ENCODE measurements around the gene PRPF40A. TPM values are rescaled to one million over a fixed set of nuclear protein-coding genes. Genes with fewer than 3 reads are reported as not detected.
"Not testable (repeated sequence)": the region's sequence is repeated elsewhere in the genome, so short reads cannot be mapped to it uniquely, and the experiment has no call there.

Gene PRPF40A
- total RNA-seq, 1 donor from 2014 or later: 131 TPM

DNA sequence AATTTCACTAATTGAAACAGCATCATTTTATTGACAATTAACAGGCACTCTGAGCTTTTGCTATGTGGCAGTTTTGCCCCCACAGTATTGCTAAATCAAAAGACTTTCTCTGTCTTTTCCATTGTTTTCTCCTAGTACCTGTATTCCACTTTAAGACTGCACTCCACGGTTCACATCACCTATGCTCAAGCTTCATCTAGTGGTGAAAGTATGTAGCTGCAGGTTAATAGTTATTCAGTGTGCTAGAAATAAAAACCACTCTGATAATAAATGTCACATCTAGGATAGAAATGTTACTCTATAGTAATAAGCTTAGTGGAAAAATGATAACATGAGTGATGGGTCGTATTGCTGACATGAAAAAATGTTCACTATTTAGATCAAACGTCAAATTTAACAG, 25.7 kb upstream of the PRPF40A start:
- Histone ChIP-seq H3K36me3 (ENCODE audit: insufficient read depth, low read length) (no peaks in the 10 kb centered on the region), H4K20me1 (ENCODE audit: insufficient read depth, low read length) (no peaks in the 10 kb centered on the region), H3K27ac (ENCODE audit: low read depth, low read length) (no peak overlapping the region), H3K9ac (ENCODE audit: low read length) (no peak overlapping the region), H3K9me3 (ENCODE audit: insufficient read depth, low read depth, low read length) (no peaks in the 10 kb centered on the region), H3K4me1 (ENCODE audit: insufficient read depth, low read length) (no peaks in the 10 kb centered on the region), H3K4me3 (ENCODE audit: insufficient read depth, low read depth, low read length) (no peak overlapping the region), H3K27me3 (ENCODE audit: insufficient read depth, low read length) (no peaks in the 10 kb centered on the region), H3K79me2 (ENCODE audit: insufficient read depth, low read length) (no peaks in the 10 kb centered on the region), H2AFZ (ENCODE audit: low read depth, low read length) (no peak overlapping the region), H3K4me2 (ENCODE audit: low read length) (no peak overlapping the region)
- TF ChIP-seq, protein P1, sequence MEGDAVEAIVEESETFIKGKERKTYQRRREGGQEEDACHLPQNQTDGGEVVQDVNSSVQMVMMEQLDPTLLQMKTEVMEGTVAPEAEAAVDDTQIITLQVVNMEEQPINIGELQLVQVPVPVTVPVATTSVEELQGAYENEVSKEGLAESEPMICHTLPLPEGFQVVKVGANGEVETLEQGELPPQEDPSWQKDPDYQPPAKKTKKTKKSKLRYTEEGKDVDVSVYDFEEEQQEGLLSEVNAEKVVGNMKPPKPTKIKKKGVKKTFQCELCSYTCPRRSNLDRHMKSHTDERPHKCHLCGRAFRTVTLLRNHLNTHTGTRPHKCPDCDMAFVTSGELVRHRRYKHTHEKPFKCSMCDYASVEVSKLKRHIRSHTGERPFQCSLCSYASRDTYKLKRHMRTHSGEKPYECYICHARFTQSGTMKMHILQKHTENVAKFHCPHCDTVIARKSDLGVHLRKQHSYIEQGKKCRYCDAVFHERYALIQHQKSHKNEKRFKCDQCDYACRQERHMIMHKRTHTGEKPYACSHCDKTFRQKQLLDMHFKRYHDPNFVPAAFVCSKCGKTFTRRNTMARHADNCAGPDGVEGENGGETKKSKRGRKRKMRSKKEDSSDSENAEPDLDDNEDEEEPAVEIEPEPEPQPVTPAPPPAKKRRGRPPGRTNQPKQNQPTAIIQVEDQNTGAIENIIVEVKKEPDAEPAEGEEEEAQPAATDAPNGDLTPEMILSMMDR (IDR thresholded peaks at IDR 0.05; ENCODE audit: insufficient read depth, low read depth, low read length): peak; percentile 60
- TF ChIP-seq EZH2 (IDR thresholded peaks at IDR 0.05; ENCODE audit: insufficient read depth, low read length): no peak
- DNase-seq (ENCODE audit: low read depth) (no peak), FAIRE-seq (no peak)
- H3K36me3 Mint-ChIP-seq (ENCODE audit: low read depth, unreplicated experiment): peaks cover 9% of the 10 kb centered on the region
- no peak overlapping the region for H3K27ac Mint-ChIP-seq (ENCODE audit: unreplicated experiment)
- H3K9me3 Mint-ChIP-seq (ENCODE audit: unreplicated experiment): no peaks in the 10 kb centered on the region
- H3K4me1 Mint-ChIP-seq (ENCODE audit: low read depth, unreplicated experiment): peaks cover 3% of the 10 kb centered on the region
- H3K27me3 Mint-ChIP-seq (ENCODE audit: low read depth, unreplicated experiment): no peaks in the 10 kb centered on the region
- no peak overlapping the region for H3K4me3 Mint-ChIP-seq (ENCODE audit: unreplicated experiment)

DNA sequence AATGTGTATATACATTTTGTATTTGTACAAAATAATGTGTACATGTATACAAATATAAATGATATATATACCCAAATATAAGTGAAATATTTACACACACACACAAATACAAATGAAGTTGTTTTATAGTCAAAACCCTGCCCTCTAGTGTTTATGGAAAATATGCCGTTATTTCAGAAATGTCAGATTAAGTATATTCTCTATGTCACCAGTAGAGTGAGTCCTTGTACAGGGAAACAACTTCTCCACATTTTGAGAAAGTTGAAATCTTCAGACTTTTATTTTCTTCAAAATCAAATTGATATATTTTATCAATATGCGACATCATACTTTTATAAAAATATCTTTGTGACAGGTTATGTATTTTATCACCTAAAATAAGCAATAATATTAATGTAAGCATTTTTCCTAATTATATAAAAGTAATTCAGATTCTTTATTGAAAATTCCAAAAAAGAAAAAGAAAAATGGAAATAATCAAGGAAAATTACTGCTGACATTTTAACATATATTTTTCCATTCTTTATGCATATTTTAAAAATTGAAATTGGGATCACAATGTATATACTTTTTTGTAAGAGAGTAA, 23.6 kb upstream of the PRPF40A start:
- Histone ChIP-seq H2AFZ (ENCODE audit: low read depth, low read length) (no peak overlapping the region), H3K36me3 (ENCODE audit: insufficient read depth, low read length) (no peaks in the 10 kb centered on the region), H3K4me1 (ENCODE audit: insufficient read depth, low read length) (no peaks in the 10 kb centered on the region), H3K79me2 (ENCODE audit: insufficient read depth, low read length) (no peaks in the 10 kb centered on the region), H3K27me3 (ENCODE audit: insufficient read depth, low read length) (no peaks in the 10 kb centered on the region), H3K9ac (ENCODE audit: low read length) (no peak overlapping the region), H3K4me3 (ENCODE audit: insufficient read depth, low read depth, low read length) (no peak overlapping the region), H3K9me3 (ENCODE audit: insufficient read depth, low read depth, low read length) (no peaks in the 10 kb centered on the region), H3K27ac (ENCODE audit: low read depth, low read length) (no peak overlapping the region), H3K4me2 (ENCODE audit: low read length) (no peak overlapping the region), H4K20me1 (ENCODE audit: insufficient read depth, low read length) (no peaks in the 10 kb centered on the region)
- Mint-ChIP-seq H3K27ac (ENCODE audit: unreplicated experiment) (no peak overlapping the region), H3K4me1 (ENCODE audit: low read depth, unreplicated experiment) (no peaks in the 10 kb centered on the region), H3K9me3 (ENCODE audit: unreplicated experiment) (no peaks in the 10 kb centered on the region), H3K4me3 (ENCODE audit: unreplicated experiment) (no peak overlapping the region), H3K36me3 (ENCODE audit: low read depth, unreplicated experiment) (peaks cover 15% of the 10 kb centered on the region), H3K27me3 (ENCODE audit: low read depth, unreplicated experiment) (no peaks in the 10 kb centered on the region)
- DNase-seq (ENCODE audit: low read depth) (peak; percentile 30), FAIRE-seq (peak; percentile 80)
- TF ChIP-seq EZH2 (IDR thresholded peaks at IDR 0.05; ENCODE audit: insufficient read depth, low read length): no peak
- TF ChIP-seq, protein P1 (IDR thresholded peaks at IDR 0.05; ENCODE audit: insufficient read depth, low read depth, low read length): peak; percentile 82

DNA sequence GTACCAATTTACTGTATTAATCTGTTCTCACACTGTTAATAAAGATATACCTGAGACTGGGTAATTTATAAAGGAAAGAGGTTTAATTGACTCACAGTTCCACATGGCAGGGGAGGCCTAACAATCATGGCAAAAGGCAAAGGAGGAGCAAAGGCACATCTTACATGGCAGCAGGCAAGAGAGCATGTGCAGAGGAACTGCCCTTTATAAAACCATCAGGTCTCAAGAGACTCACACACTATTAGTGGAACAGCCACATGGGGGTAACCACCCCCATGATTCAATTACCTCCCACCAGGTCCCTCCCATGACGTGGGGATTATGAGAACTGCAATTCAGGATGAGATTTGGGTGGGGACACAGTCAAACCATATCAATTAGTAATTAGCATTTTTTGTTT, 22.4 kb upstream of the PRPF40A start:
- H3K9me3 Mint-ChIP-seq (ENCODE audit: unreplicated experiment); H3K4me3 ChIP-seq (ENCODE audit: insufficient read depth, low read depth, low read length); H3K79me2 ChIP-seq (ENCODE audit: insufficient read depth, low read length); H3K4me3 Mint-ChIP-seq (ENCODE audit: unreplicated experiment); FAIRE-seq; H3K9ac ChIP-seq (ENCODE audit: low read length); H3K27me3 ChIP-seq (ENCODE audit: insufficient read depth, low read length); H3K27ac ChIP-seq (ENCODE audit: low read depth, low read length); H3K4me1 Mint-ChIP-seq (ENCODE audit: low read depth, unreplicated experiment); H2AFZ ChIP-seq (ENCODE audit: low read depth, low read length); H3K9me3 ChIP-seq (ENCODE audit: insufficient read depth, low read depth, low read length); H3K4me1 ChIP-seq (ENCODE audit: insufficient read depth, low read length); H3K27me3 Mint-ChIP-seq (ENCODE audit: low read depth, unreplicated experiment); H3K27ac Mint-ChIP-seq (ENCODE audit: unreplicated experiment); H3K36me3 ChIP-seq (ENCODE audit: insufficient read depth, low read length); H3K4me2 ChIP-seq (ENCODE audit: low read length); DNase-seq (ENCODE audit: low read depth); H4K20me1 ChIP-seq (ENCODE audit: insufficient read depth, low read length): not testable (repeated sequence)
- H3K36me3 Mint-ChIP-seq (ENCODE audit: low read depth, unreplicated experiment): peaks cover 15% of the 10 kb centered on the region

Measured in astrocyte (in vitro differentiated cells and primary cell).